ENCODE results near the gene ZBTB40.

ZBTB40 gene

DNA sequence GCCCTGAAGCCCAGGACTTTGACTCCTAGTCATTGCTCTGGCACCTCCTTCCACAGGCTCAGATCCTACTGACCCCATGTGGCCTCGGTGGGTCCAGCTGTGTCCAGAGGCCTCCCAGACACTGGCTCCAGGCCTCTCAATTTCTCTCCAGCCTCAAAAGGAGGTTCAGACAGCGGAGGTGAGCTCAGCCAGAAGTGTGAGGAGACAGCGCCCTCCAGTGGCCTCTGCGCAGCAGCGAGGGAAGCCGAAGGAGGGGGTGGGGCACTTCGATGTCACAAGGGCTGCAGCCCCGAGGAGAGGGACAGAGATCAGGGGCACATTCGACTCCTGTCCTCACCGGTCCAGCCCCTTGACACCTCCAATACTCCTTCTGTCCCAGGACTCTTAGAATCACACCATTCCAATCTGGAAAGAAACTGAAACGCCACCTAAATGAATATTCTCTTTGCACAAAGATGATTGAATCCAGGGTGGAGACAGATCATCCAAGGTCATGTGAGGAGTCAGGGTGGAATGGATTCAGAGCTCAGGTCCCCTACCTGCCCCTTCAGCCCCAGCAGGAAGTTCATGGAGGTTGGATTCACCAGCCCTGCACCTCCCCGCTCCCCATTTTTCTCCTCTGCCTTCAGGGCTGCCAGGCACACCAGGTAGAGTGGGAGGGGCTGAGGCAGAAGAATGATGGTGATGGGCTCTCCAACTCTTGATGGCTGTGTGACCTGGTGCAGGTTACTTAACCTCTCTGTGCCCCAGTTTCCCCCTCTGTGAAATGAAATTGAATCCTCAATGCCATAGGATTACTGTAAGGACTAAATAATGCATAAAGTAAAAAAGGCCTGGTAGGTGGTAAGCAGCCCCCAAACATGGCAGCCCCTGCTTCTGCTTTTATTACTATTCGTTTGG, 34.8 kb upstream of the ZBTB40 start:
- Histone ChIP-seq H3K79me2 (ENCODE audit: insufficient read depth, low read length) (no peaks in the 10 kb centered on the region), H4K20me1 (ENCODE audit: low read depth, low read length) (no peaks in the 10 kb centered on the region), H3K4me3 (ENCODE audit: insufficient read depth, low read length, poor library complexity, severe bottlenecking) (no peak overlapping the region), H3K4me2 (ENCODE audit: low read depth, low read length, poor library complexity, severe bottlenecking) (no peak overlapping the region), H2AFZ (ENCODE audit: low read depth, low read length, severe bottlenecking) (no peak overlapping the region), H3K9ac (ENCODE audit: low read length) (no peak overlapping the region), H3K36me3 (ENCODE audit: low read length) (no peaks in the 10 kb centered on the region), H3K27ac (ENCODE audit: low read depth, low read length) (no peak overlapping the region), H3K9me2 (replicated peaks; ENCODE audit: insufficient read depth, low read length) (no peaks in the 10 kb centered on the region), H3F3A (ENCODE audit: insufficient read depth) (no peaks in the 10 kb centered on the region), H3K27me3 (ENCODE audit: low read length) (no peaks in the 10 kb centered on the region), H3K9me3 (ENCODE audit: insufficient read depth, low read length) (no peaks in the 10 kb centered on the region)
- peak; percentile 77 for TF ChIP-seq CTCF (IDR thresholded peaks at IDR 0.05; ENCODE audit: insufficient read depth, low read length, poor library complexity, severe bottlenecking)
- TF ChIP-seq EZH2phosphoT487 (conservative IDR thresholded peaks at IDR 0.05; ENCODE audit: low read length): no peak

DNA sequence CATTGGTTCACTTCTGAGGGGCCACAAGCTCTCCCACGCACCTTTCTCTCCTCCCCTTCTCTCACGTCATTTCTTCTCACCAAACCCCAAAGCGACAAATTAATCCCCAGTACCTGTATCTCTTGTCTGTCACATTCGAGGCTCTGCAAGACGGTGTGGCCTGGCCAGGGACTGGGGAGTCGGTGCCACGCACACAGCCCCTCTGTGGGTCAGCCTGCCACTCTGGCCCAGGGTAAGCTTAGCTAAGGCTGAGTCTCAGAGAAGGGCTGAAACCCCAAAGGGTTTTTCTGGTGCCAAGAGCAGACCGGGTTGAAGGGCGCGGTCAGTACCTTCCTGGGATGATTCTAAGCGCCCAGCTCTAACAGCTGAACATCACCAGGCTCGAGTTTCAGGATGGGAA, 34.2 kb upstream of the ZBTB40 start:
- H3K9me3 ChIP-seq (ENCODE audit: insufficient read depth, low read length): no peaks in the 10 kb centered on the region
- H3K4me2 ChIP-seq (ENCODE audit: low read depth, low read length, poor library complexity, severe bottlenecking): no peak overlapping the region
- TF ChIP-seq EZH2phosphoT487 (conservative IDR thresholded peaks at IDR 0.05; ENCODE audit: low read length) (no peak), CTCF (IDR thresholded peaks at IDR 0.05; ENCODE audit: insufficient read depth, low read length, poor library complexity, severe bottlenecking) (no peak)
- H3K27me3 ChIP-seq (ENCODE audit: low read length): no peaks in the 10 kb centered on the region
- H3K4me3 ChIP-seq (ENCODE audit: insufficient read depth, low read length, poor library complexity, severe bottlenecking): no peak overlapping the region
- H3K9me2 ChIP-seq (replicated peaks; ENCODE audit: insufficient read depth, low read length): no peaks in the 10 kb centered on the region
- no peaks in the 10 kb centered on the region for H3K36me3 ChIP-seq (ENCODE audit: low read length)
- no peak overlapping the region for H3K9ac ChIP-seq (ENCODE audit: low read length)
- H3F3A ChIP-seq (ENCODE audit: insufficient read depth): no peaks in the 10 kb centered on the region
- no peaks in the 10 kb centered on the region for H3K79me2 ChIP-seq (ENCODE audit: insufficient read depth, low read length)
- H3K27ac ChIP-seq (ENCODE audit: low read depth, low read length): no peak overlapping the region
- no peaks in the 10 kb centered on the region for H4K20me1 ChIP-seq (ENCODE audit: low read depth, low read length)
- no peak overlapping the region for H2AFZ ChIP-seq (ENCODE audit: low read depth, low read length, severe bottlenecking)

GRCh38 chr1:22418312-22418711, 33.3 kb upstream of the ZBTB40 start:
- Histone ChIP-seq H3K4me2 (ENCODE audit: low read depth, low read length, poor library complexity, severe bottlenecking) (no peak overlapping the region), H3K9me2 (replicated peaks; ENCODE audit: insufficient read depth, low read length) (no peaks in the 10 kb centered on the region), H3K9me3 (ENCODE audit: insufficient read depth, low read length) (no peaks in the 10 kb centered on the region), H3K27ac (ENCODE audit: low read depth, low read length) (no peak overlapping the region), H3F3A (ENCODE audit: insufficient read depth) (no peaks in the 10 kb centered on the region), H3K4me3 (ENCODE audit: insufficient read depth, low read length, poor library complexity, severe bottlenecking) (no peak overlapping the region), H3K27me3 (ENCODE audit: low read length) (no peaks in the 10 kb centered on the region), H4K20me1 (ENCODE audit: low read depth, low read length) (no peaks in the 10 kb centered on the region), H3K79me2 (ENCODE audit: insufficient read depth, low read length) (no peaks in the 10 kb centered on the region), H2AFZ (ENCODE audit: low read depth, low read length, severe bottlenecking) (no peak overlapping the region), H3K9ac (ENCODE audit: low read length) (no peak overlapping the region), H3K36me3 (ENCODE audit: low read length) (no peaks in the 10 kb centered on the region)
- TF ChIP-seq EZH2phosphoT487 (conservative IDR thresholded peaks at IDR 0.05; ENCODE audit: low read length): no peak
- no peak for TF ChIP-seq CTCF (IDR thresholded peaks at IDR 0.05; ENCODE audit: insufficient read depth, low read length, poor library complexity, severe bottlenecking)
